Fibroblast of skin of back (primary cell): Measurements from ENCODE around the gene PPP3R1.
"Not testable (repeated sequence)": the region's sequence is repeated elsewhere in the genome, so short reads cannot be mapped to it uniquely, and the experiment has no call there.

ENCODE experiments used
- DNase-seq: peaks from one replicate; pipeline ENCODE4 v3.0.0-alpha.2; 2013

PPP3R1 gene

GRCh38 chr2:68185541-68186164, 66.7 kb downstream of the PPP3R1 start:
- DNase-seq, result peak; percentile 40

- no peak for DNase-seq
Observed at GRCh38 chr2:68182902-68183301, 69.4 kb downstream of the PPP3R1 start.

GRCh38 chr2:68178954-68179627, 73.2 kb downstream of the PPP3R1 start:
- DNase-seq, result no peak

- no peak for DNase-seq
Observed at GRCh38 chr2:68178432-68178831, 73.9 kb downstream of the PPP3R1 start.

GRCh38 chr2:68177541-68177940, 74.8 kb downstream of the PPP3R1 start:
- DNase-seq, result no peak

- no peak for DNase-seq
Observed at GRCh38 chr2:68176657-68177056, 75.7 kb downstream of the PPP3R1 start.

- DNase-seq, result not testable (repeated sequence)
Observed at GRCh38 chr2:68175210-68175609, 77.1 kb downstream of the PPP3R1 start.

GRCh38 chr2:68172990-68173700, 79.2 kb downstream of the PPP3R1 start:
- no peak for DNase-seq

GRCh38 chr2:68172521-68172920, 79.8 kb downstream of the PPP3R1 start:
- no peak for DNase-seq

- DNase-seq, result no peak
Observed at GRCh38 chr2:68171684-68172083, 80.6 kb downstream of the PPP3R1 start.

GRCh38 chr2:68171146-68171545, 81.2 kb downstream of the PPP3R1 start:
- no peak for DNase-seq

- DNase-seq, result no peak
Observed at GRCh38 chr2:68169308-68169707, 83.0 kb downstream of the PPP3R1 start.

GRCh38 chr2:68167186-68167585, 85.1 kb downstream of the PPP3R1 start:
- no peak for DNase-seq

GRCh38 chr2:68163641-68164040, 88.7 kb downstream of the PPP3R1 start:
- DNase-seq, result no peak

- DNase-seq, result no peak
Observed at GRCh38 chr2:68158134-68158447, 94.2 kb downstream of the PPP3R1 start.

GRCh38 chr2:68157402-68158133, 94.8 kb downstream of the PPP3R1 start, which contains the start of gene PNO1:
PNO1 (plus strand) TSS chr2:68157888; CDS start chr2:68157935, 47 bp downstream.
- DNase-seq, result peak; percentile 95

GRCh38 chr2:68157002-68157401, 95.3 kb downstream of the PPP3R1 start:
- DNase-seq, result no peak

GRCh38 chr2:68156419-68156818, 95.9 kb downstream of the PPP3R1 start:
- DNase-seq, result no peak

- DNase-seq, result no peak
Observed at GRCh38 chr2:68155618-68156017, 96.7 kb downstream of the PPP3R1 start.

- no peak for DNase-seq
Observed at GRCh38 chr2:68152681-68153347, 99.5 kb downstream of the PPP3R1 start.

- peak; percentile 49 for DNase-seq
Observed at GRCh38 chr2:68151037-68151436, 101.3 kb downstream of the PPP3R1 start.

- DNase-seq, result no peak
Observed at GRCh38 chr2:68141875-68142274, 110.5 kb downstream of the PPP3R1 start.
